SK-N-SH (cell line): Measurements from ENCODE around the gene PIK3R1. TPM values are rescaled to one million over a fixed set of nuclear protein-coding genes. Genes with fewer than 3 reads are reported as not detected.

ENCODE experiments used
- CTCF ChIA-PET: fragments of 300-600, 350-600 bp; formaldehyde crosslinking; extraction: SDS; loops from one replicate; lab custom pipeline; 2021; lab: Yijun Ruan, JAX
- POLR2A ChIA-PET: fragments of 350-600 bp; sonication (Branson Sonifier 250); formaldehyde crosslinking; extraction: SDS; loops from one replicate; lab custom pipeline; 2020; ENCODE audit warnings: antibody characterized with exemption, inconsistent platforms; lab: Yijun Ruan, JAX
- DNase-seq: peaks from one replicate; pipeline ENCODE4 v3.0.0; 2012
- H2AFZ ChIP-seq: fragments of 200-600 bp; sonication (generic); 2 replicates; pipeline ENCODE4 v1.8.1; 2016; ENCODE audit warnings: antibody characterized with exemption, mild to moderate bottlenecking, low read depth
- H3F3A ChIP-seq: fragments of 200-600 bp; sonication (generic); replicated peaks from 2 replicates; pipeline ENCODE3; 2016; ENCODE audit warnings: antibody characterized with exemption, mild to moderate bottlenecking; ENCODE audit not compliant: insufficient read depth
- H3K27ac ChIP-seq, 2 experiments: fragments of 200-500 bp in 1 of 2; fragments of 200-600 bp in 1 of 2; sonication (Bioruptor generic) in 1 of 2; sonication (generic), shearing (Covaris generic) in 1 of 2; 2 replicates each; pipeline versions ENCODE4 v1.5.1 to v1.6.1; 2014 to 2016; ENCODE audit warnings: low read depth in 2 of 2, inconsistent platforms in 1 of 2, low read length in 1 of 2, mild to moderate bottlenecking in 1 of 2, mixed read lengths in 1 of 2
- H3K27me3 ChIP-seq: fragments of 200-600 bp; sonication (generic), shearing (Covaris generic); 2 replicates; pipeline ENCODE4 v1.6.1; 2016; ENCODE audit warnings: mixed run types; ENCODE audit not compliant: insufficient read depth
- H3K36me3 ChIP-seq, 2 experiments: fragments of 200-500 bp in 1 of 2; fragments of 200-600 bp in 1 of 2; sonication (Bioruptor generic) in 1 of 2; sonication (generic) in 1 of 2; replicated peaks in 1 of 2; 2 replicates each; pipeline versions ENCODE3 to v1.5.1; 2014 to 2016; ENCODE audit warnings: low read length in 1 of 2, mild to moderate bottlenecking in 1 of 2; ENCODE audit not compliant: insufficient read depth in 2 of 2, control insufficient read depth in 1 of 2
- H3K4me1 ChIP-seq, 2 experiments: fragments of 200-500 bp in 1 of 2; fragments of 200-600 bp in 1 of 2; sonication (Bioruptor generic) in 1 of 2; sonication (generic), shearing (Covaris generic) in 1 of 2; 2 replicates each; pipeline versions ENCODE4 v1.5.1 to v1.6.1; 2014 to 2016; ENCODE audit warnings: low read depth in 1 of 2, low read length in 1 of 2, mixed run types in 1 of 2; ENCODE audit not compliant: insufficient read depth in 2 of 2, control insufficient read depth in 1 of 2
- H3K4me2 ChIP-seq: fragments of 200-600 bp; sonication (generic), shearing (Covaris generic); 2 replicates; pipeline ENCODE4 v1.6.1; 2017; ENCODE audit warnings: mixed run types
- H3K4me3 ChIP-seq, 2 experiments: fragments of 200-500 bp in 1 of 2; fragments of 200-600 bp in 1 of 2; sonication (Bioruptor generic) in 1 of 2; sonication (generic), shearing (Covaris generic) in 1 of 2; 2 replicates each; pipeline versions ENCODE4 v1.5.1 to v1.8.1; 2014 to 2016; ENCODE audit warnings: low read depth in 2 of 2, inconsistent platforms in 1 of 2, low read length in 1 of 2, mild to moderate bottlenecking in 1 of 2, mixed read lengths in 1 of 2, moderate library complexity in 1 of 2
- H3K79me2 ChIP-seq: fragments of 200-600 bp; sonication (generic); 2 replicates; pipeline ENCODE4 v1.8.1; 2017; ENCODE audit warnings: mild to moderate bottlenecking; ENCODE audit not compliant: insufficient read depth
- H3K9ac ChIP-seq: fragments of 200-600 bp; sonication (generic); 2 replicates; pipeline ENCODE4 v1.6.1; 2017; ENCODE audit warnings: mixed run types
- H3K9me2 ChIP-seq: fragments of 200-600 bp; sonication (generic); 2 replicates; pipeline ENCODE4 v1.6.1; 2017; ENCODE audit warnings: mixed run types
- H3K9me3 ChIP-seq: fragments of 200-600 bp; sonication (generic); 2 replicates; pipeline ENCODE4 v1.6.1; 2017; ENCODE audit warnings: mixed run types, mild to moderate bottlenecking, moderate library complexity
- H4K20me1 ChIP-seq: fragments of 200-600 bp; sonication (generic); 2 replicates; pipeline ENCODE4 v1.6.1; 2017; ENCODE audit warnings: mild to moderate bottlenecking, mixed run types; ENCODE audit not compliant: insufficient read depth
- CHD2 ChIP-seq: fragments of 150-350 bp; IDR thresholded peaks from 2 replicates; pipeline ENCODE4 v1.6.1; 2018; ENCODE audit warnings: low read length; ENCODE audit not compliant: partially characterized antibody
- CTCF ChIP-seq: fragments of 200-600 bp; sonication (generic); IDR thresholded peaks from 2 replicates; pipeline ENCODE4 v1.6.1; 2017; ENCODE audit warnings: antibody characterized with exemption, mild to moderate bottlenecking, moderate library complexity
- ELF1 ChIP-seq: IDR thresholded peaks from 2 replicates; pipeline ENCODE4 v1.4.0; 2012
- EP300 ChIP-seq, 2 experiments: IDR thresholded peaks; 2 replicates each; pipeline versions ENCODE4 v1.4.0 to v1.6.1; 2012; ENCODE audit warnings: borderline replicate concordance in 1 of 2, low read depth in 1 of 2, low read length in 1 of 2
- EZH2phosphoT487 ChIP-seq: fragments of 200-600 bp; sonication (generic); IDR thresholded peaks from 2 replicates; pipeline ENCODE4 v1.6.1; 2017; ENCODE audit warnings: low read depth, mixed run types, mild to moderate bottlenecking, antibody characterized with exemption, moderate library complexity, borderline replicate concordance
- FOXJ3 ChIP-seq: sonication (generic); formaldehyde crosslinking; IDR thresholded peaks from 2 replicates; pipeline ENCODE4 v1.5.1; 2020; ENCODE audit warnings: mild to moderate bottlenecking, missing genetic modification reagents
- FOXM1 ChIP-seq: IDR thresholded peaks from 2 replicates; pipeline ENCODE4 v1.4.0; 2012; ENCODE audit warnings: low read depth, mild to moderate bottlenecking
- JUND ChIP-seq: IDR thresholded peaks from 2 replicates; pipeline ENCODE4 v1.4.0; 2012
- MXI1 ChIP-seq: IDR thresholded peaks from 2 replicates; pipeline ENCODE4 v1.6.1; 2012; ENCODE audit warnings: mild to moderate bottlenecking, low read depth, low read length, improper control_type of control experiment
- NRF1 ChIP-seq: IDR thresholded peaks from 2 replicates; pipeline ENCODE4 v1.6.1; 2012; ENCODE audit warnings: low read depth, mild to moderate bottlenecking, low read length
- POLR2AphosphoS5 ChIP-seq: IDR thresholded peaks from 2 replicates; pipeline ENCODE4 v1.6.1; 2012; ENCODE audit warnings: low read depth, low read length
- RAD21 ChIP-seq: IDR thresholded peaks from 2 replicates; pipeline ENCODE4 v1.6.1; 2012; ENCODE audit warnings: mild to moderate bottlenecking, low read length
- RCOR1 ChIP-seq: fragments of 150-350 bp; IDR thresholded peaks from 2 replicates; pipeline ENCODE4 v1.6.1; 2017; ENCODE audit warnings: antibody characterized with exemption, low read length
- RXRA ChIP-seq: IDR thresholded peaks from 2 replicates; pipeline ENCODE4 v1.4.0; 2012; ENCODE audit warnings: low read depth, mild to moderate bottlenecking, borderline replicate concordance
- SIN3A ChIP-seq: IDR thresholded peaks from 2 replicates; pipeline ENCODE4 v1.6.1; 2012; ENCODE audit warnings: low read depth, mild to moderate bottlenecking, low read length, moderate library complexity, borderline replicate concordance
- TAF1 ChIP-seq: IDR thresholded peaks from 2 replicates; pipeline ENCODE4 v1.6.1; 2012; ENCODE audit warnings: low read depth, mild to moderate bottlenecking, low read length, moderate library complexity, borderline replicate concordance
- TEAD4 ChIP-seq: IDR thresholded peaks from 2 replicates; pipeline ENCODE4 v1.4.0; 2012; ENCODE audit warnings: mild to moderate bottlenecking, borderline replicate concordance; ENCODE audit not compliant: insufficient read depth
- USF1 ChIP-seq: IDR thresholded peaks from 2 replicates; pipeline ENCODE4 v1.4.0; 2012; ENCODE audit warnings: low read depth, borderline replicate concordance
- WGBS: methylation state at CpG from one replicate; pipeline ENCODE4 v1.1.6; 2017; ENCODE audit warnings: low lambda C conversion rate; 5-methylcytosine and 5-hydroxymethylcytosine counted together
- polyA plus RNA-seq, 3 experiments: library from polyadenylated mRNA; depleted of rRNA; stranded (reverse); fragments of >200 nt; gene quantifications; 2 replicates each; pipeline ENCODE4 v1.2.3, GENCODE V29; 2012
- TF ChIP-seq, protein P1 (sequence below): IDR thresholded peaks from 2 replicates; pipeline ENCODE4; 2012

Gene PIK3R1
- polyA plus RNA-seq, 1 of the 3 experiments (the other 2 are of a cell fraction) = 2.0 TPM

- H3K9me2 ChIP-seq = no peaks in the 10 kb centered on the region
- ChIA-PET CTCF (no interaction called here), POLR2A (no interaction called here)
- no peaks in the 10 kb centered on the region for H3F3A ChIP-seq
- TF ChIP-seq EZH2phosphoT487 (no peak), TEAD4 (no peak), CHD2 (no peak), SIN3A (no peak), RCOR1 (no peak), POLR2AphosphoS5 (no peak), ELF1 (no peak), RAD21 (no peak), FOXM1 (no peak), FOXJ3 (CRISPR knock-in tag) (no peak), EP300 (IDR thresholded peaks at IDR 0.05; ENCODE audit: borderline replicate concordance in 1 of 2, low read depth in 1 of 2, low read length in 1 of 2) (no peak), MXI1 (no peak)
- no peak overlapping the region for H3K27ac ChIP-seq
- no peaks in the 10 kb centered on the region for H3K79me2 ChIP-seq
- H3K4me1 ChIP-seq = no peaks in the 10 kb centered on the region
- no peak overlapping the region for H3K4me3 ChIP-seq
- no peaks in the 10 kb centered on the region for H3K36me3 ChIP-seq
- no peak overlapping the region for H2AFZ ChIP-seq
- no peaks in the 10 kb centered on the region for H4K20me1 ChIP-seq
- no peak overlapping the region for H3K4me2 ChIP-seq
- no peak overlapping the region for H3K9ac ChIP-seq
- no peak for DNase-seq
- H3K9me3 ChIP-seq = no peaks in the 10 kb centered on the region
- no peaks in the 10 kb centered on the region for H3K27me3 ChIP-seq
- 93% methylated on average over 4 of the region's 4 CpGs for WGBS
Measured at GRCh38 chr5:68167195-68167651, 48.3 kb upstream of the PIK3R1 start.

GRCh38 chr5:68169903-68170302, 45.7 kb upstream of the PIK3R1 start:
- no peaks in the 10 kb centered on the region for H3K9me2 ChIP-seq
- no peaks in the 10 kb centered on the region for H3F3A ChIP-seq
- H3K4me1 ChIP-seq = no peaks in the 10 kb centered on the region
- TF ChIP-seq EZH2phosphoT487 (no peak), JUND (no peak), NRF1 (no peak), RXRA (no peak), POLR2AphosphoS5 (no peak), SIN3A (no peak), TAF1 (no peak), CTCF (no peak), USF1 (no peak)
- TF ChIP-seq, protein P1, sequence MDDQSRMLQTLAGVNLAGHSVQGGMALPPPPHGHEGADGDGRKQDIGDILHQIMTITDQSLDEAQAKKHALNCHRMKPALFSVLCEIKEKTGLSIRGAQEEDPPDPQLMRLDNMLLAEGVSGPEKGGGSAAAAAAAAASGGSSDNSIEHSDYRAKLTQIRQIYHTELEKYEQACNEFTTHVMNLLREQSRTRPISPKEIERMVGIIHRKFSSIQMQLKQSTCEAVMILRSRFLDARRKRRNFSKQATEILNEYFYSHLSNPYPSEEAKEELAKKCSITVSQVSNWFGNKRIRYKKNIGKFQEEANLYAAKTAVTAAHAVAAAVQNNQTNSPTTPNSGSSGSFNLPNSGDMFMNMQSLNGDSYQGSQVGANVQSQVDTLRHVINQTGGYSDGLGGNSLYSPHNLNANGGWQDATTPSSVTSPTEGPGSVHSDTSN = no peak
- CTCF ChIA-PET = interaction anchor here (0.6 to 0.9 kb wide), 2 partner anchors 22 to 513 kb away, joined by 3 read pairs; no protein-coding TSS in a partner anchor
- no peak overlapping the region for H2AFZ ChIP-seq
- H3K27ac ChIP-seq = no peak overlapping the region
- H4K20me1 ChIP-seq = no peaks in the 10 kb centered on the region
- 50% methylated on average over 1 of the region's 1 CpG for WGBS
- H3K4me2 ChIP-seq = no peak overlapping the region
- H3K36me3 ChIP-seq = no peaks in the 10 kb centered on the region
- no peaks in the 10 kb centered on the region for H3K27me3 ChIP-seq
- no peak overlapping the region for H3K4me3 ChIP-seq
- no peaks in the 10 kb centered on the region for H3K79me2 ChIP-seq
- H3K9me3 ChIP-seq = no peaks in the 10 kb centered on the region
- H3K9ac ChIP-seq = no peak overlapping the region
- POLR2A ChIA-PET = no interaction called here
- no peak for DNase-seq
